GM19023 (cell line): ENCODE results near the gene ZEB1.
"Not testable (repeated sequence)": the region's sequence is repeated elsewhere in the genome, so short reads cannot be mapped to it uniquely, and the experiment has no call there.

Experiments used
- ATAC-seq: cut with Tn5 transposase; IDR thresholded peaks from one replicate; pipeline ENCODE4 v1.9.1; 2021; ENCODE audit warnings: mild to moderate bottlenecking, moderate library complexity; ENCODE audit not compliant: unreplicated experiment

ZEB1 gene

GRCh38 chr10:31413325-31413724, 94.3 kb downstream of the ZEB1 start:
- ATAC-seq: no peak

GRCh38 chr10:31418481-31418880, 99.5 kb downstream of the ZEB1 start:
- ATAC-seq: no peak

- ATAC-seq: no peak
Measured at GRCh38 chr10:31419394-31420063, 100.5 kb downstream of the ZEB1 start.

- no peak for ATAC-seq
Measured at GRCh38 chr10:31421322-31421721, 102.3 kb downstream of the ZEB1 start.

- no peak for ATAC-seq
Measured at GRCh38 chr10:31422634-31423033, 103.6 kb downstream of the ZEB1 start.

GRCh38 chr10:31424473-31424872, 105.5 kb downstream of the ZEB1 start:
- no peak for ATAC-seq

- ATAC-seq: no peak
Measured at GRCh38 chr10:31426401-31426800, 107.4 kb downstream of the ZEB1 start.

GRCh38 chr10:31427334-31427733, 108.3 kb downstream of the ZEB1 start:
- ATAC-seq: not testable (repeated sequence)

- not testable (repeated sequence) for ATAC-seq
Measured at GRCh38 chr10:31428499-31428898, 109.5 kb downstream of the ZEB1 start.

GRCh38 chr10:31431021-31431420, 112.0 kb downstream of the ZEB1 start:
- no peak for ATAC-seq

- ATAC-seq: no peak
Measured at GRCh38 chr10:31437959-31438358, 118.9 kb downstream of the ZEB1 start.

GRCh38 chr10:31451766-31452165, 132.8 kb downstream of the ZEB1 start:
- no peak for ATAC-seq

- no peak for ATAC-seq
Measured at GRCh38 chr10:31456468-31456867, 137.5 kb downstream of the ZEB1 start.

- no peak for ATAC-seq
Measured at GRCh38 chr10:31457858-31458257, 138.8 kb downstream of the ZEB1 start.

- no peak for ATAC-seq
Measured at GRCh38 chr10:31458974-31459373, 140.0 kb downstream of the ZEB1 start.

GRCh38 chr10:31460242-31460641, 141.2 kb downstream of the ZEB1 start:
- ATAC-seq: no peak

GRCh38 chr10:31464552-31464951, 145.5 kb downstream of the ZEB1 start:
- ATAC-seq: no peak

- ATAC-seq: no peak
Measured at GRCh38 chr10:31466313-31466712, 147.3 kb downstream of the ZEB1 start.

GRCh38 chr10:31467791-31468535, 148.9 kb downstream of the ZEB1 start:
- no peak for ATAC-seq

- ATAC-seq: no peak
Measured at GRCh38 chr10:31468536-31468859, 149.5 kb downstream of the ZEB1 start.

- no peak for ATAC-seq
Measured at GRCh38 chr10:31475519-31475918, 156.5 kb downstream of the ZEB1 start.

- no peak for ATAC-seq
Measured at GRCh38 chr10:31476088-31476487, 157.1 kb downstream of the ZEB1 start.

- no peak for ATAC-seq
Measured at GRCh38 chr10:31477584-31477983, 158.6 kb downstream of the ZEB1 start.
